ENCODE data around the gene LIPN.

DNA sequence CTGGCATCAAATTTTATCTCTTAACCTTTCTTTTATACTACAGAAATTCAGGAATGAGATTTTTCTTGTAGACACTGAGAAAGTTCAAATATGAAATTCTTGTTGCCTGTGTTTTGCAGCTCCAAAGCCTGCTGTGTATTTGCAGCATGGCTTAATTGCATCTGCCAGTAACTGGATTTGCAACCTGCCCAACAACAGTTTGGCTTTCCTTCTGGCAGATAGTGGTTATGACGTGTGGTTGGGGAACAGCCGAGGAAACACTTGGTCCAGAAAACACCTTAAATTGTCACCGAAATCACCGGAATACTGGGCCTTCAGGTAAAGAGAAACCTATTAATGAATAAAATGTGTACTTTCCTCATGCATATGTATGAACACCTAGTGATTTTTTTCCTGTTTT lies 29.0 kb upstream of the LIPN start:
- TF ChIP-seq, protein P1, sequence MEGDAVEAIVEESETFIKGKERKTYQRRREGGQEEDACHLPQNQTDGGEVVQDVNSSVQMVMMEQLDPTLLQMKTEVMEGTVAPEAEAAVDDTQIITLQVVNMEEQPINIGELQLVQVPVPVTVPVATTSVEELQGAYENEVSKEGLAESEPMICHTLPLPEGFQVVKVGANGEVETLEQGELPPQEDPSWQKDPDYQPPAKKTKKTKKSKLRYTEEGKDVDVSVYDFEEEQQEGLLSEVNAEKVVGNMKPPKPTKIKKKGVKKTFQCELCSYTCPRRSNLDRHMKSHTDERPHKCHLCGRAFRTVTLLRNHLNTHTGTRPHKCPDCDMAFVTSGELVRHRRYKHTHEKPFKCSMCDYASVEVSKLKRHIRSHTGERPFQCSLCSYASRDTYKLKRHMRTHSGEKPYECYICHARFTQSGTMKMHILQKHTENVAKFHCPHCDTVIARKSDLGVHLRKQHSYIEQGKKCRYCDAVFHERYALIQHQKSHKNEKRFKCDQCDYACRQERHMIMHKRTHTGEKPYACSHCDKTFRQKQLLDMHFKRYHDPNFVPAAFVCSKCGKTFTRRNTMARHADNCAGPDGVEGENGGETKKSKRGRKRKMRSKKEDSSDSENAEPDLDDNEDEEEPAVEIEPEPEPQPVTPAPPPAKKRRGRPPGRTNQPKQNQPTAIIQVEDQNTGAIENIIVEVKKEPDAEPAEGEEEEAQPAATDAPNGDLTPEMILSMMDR (conservative IDR thresholded peaks at IDR 0.05; ENCODE audit: low read length) = no peak
- no peak for TF ChIP-seq EZH2phosphoT487 (IDR thresholded peaks at IDR 0.05; ENCODE audit: borderline replicate concordance, low read depth, low read length)
